Peyer's patch (tissue), 4 donors: ENCODE results near the gene ZBTB38. TPM values are rescaled to one million over a fixed set of nuclear protein-coding genes. Genes with fewer than 3 reads are reported as not detected.

Source experiments
- DNase-seq, 3 donors: peaks; one replicate each; pipeline ENCODE4 v3.0.0-alpha.2; 2017 to 2019
- H3K27ac ChIP-seq, 4 donors: fragments of 200-600 bp; sonication (generic); one replicate each; pipeline ENCODE4 v1.5.1; 2016 to 2019
- H3K27me3 ChIP-seq, 2 donors: fragments of 200-600 bp; sonication (generic); one replicate each; pipeline ENCODE4 v1.5.1; 2019
- H3K36me3 ChIP-seq, 3 donors: fragments of 200-600 bp; sonication (generic); one replicate each; pipeline ENCODE4 v1.5.1; 2016 to 2019
- H3K4me1 ChIP-seq, 4 donors: fragments of 200-600 bp; sonication (generic); one replicate each; pipeline ENCODE4 v1.5.1; 2016 to 2019
- H3K4me3 ChIP-seq, 4 donors: fragments of 200-600 bp; sonication (generic); 1 replicate in 3 of 4; 2 replicates in 1 of 4; pipeline ENCODE4 v1.5.1; 2016 to 2019; ENCODE audit warnings: mild to moderate bottlenecking in 1 of 4
- H3K9me3 ChIP-seq, 4 donors: fragments of 200-600 bp; sonication (generic); one replicate each; pipeline ENCODE4 v1.5.1; 2016 to 2019; ENCODE audit warnings: mild to moderate bottlenecking in 1 of 4
- CTCF ChIP-seq, 6 experiments: fragments of 450-650 bp in 4 of 6; fragments of 200-600 bp in 2 of 6; sonication (generic) in 1 of 6; IDR thresholded peaks; one replicate each; pipeline ENCODE4 v1.5.1; 2017 to 2019; ENCODE audit warnings: antibody characterized with exemption in 6 of 6, mild to moderate bottlenecking in 3 of 6, moderate library complexity in 1 of 6
- POLR2A ChIP-seq, 2 donors: fragments of 450-650 bp; IDR thresholded peaks; one replicate each; pipeline ENCODE4 v1.5.1; 2017; ENCODE audit warnings: antibody characterized with exemption in 2 of 2, mild to moderate bottlenecking in 2 of 2, moderate library complexity in 2 of 2
- total RNA-seq, 4 donors: library from RNA; depleted of rRNA; stranded (reverse); fragments of >200 nt; gene quantifications; one replicate each; pipeline ENCODE4 v1.1.0, GENCODE V29; 2016

Gene ZBTB38
- total RNA-seq, 4 donors from 2014 or later = 168 to 254 (median 184) TPM

- H3K9me3 ChIP-seq = no peaks in the 10 kb centered on the region
- peaks cover 0 to 20% (median 7%) of the 10 kb centered on the region in 4 donors for H3K4me1 ChIP-seq
- TF ChIP-seq POLR2A (IDR thresholded peaks at IDR 0.05) (no peak), CTCF (IDR thresholded peaks at IDR 0.05) (no peak)
- H3K36me3 ChIP-seq = no peaks in the 10 kb centered on the region
- DNase-seq = no peak
- H3K27me3 ChIP-seq = no peaks in the 10 kb centered on the region
- H3K27ac ChIP-seq = no peak overlapping the region
- H3K4me3 ChIP-seq = no peak overlapping the region
These were observed 3.6 kb downstream of the ZBTB38 start for GRCh38 chr3:141371882-141372281.

GRCh38 chr3:141372656-141373055 is 4.4 kb downstream of the ZBTB38 start:
- Histone ChIP-seq H3K9me3 (no peaks in the 10 kb centered on the region), H3K36me3 (no peaks in the 10 kb centered on the region), H3K27me3 (no peaks in the 10 kb centered on the region), H3K4me3 (no peak overlapping the region), H3K27ac (no peak overlapping the region), H3K4me1 (peaks cover 0 to 16% (median 7%) of the 10 kb centered on the region in 4 donors)
- DNase-seq = no peak
- no peak for TF ChIP-seq POLR2A (IDR thresholded peaks at IDR 0.05)
- no peak for TF ChIP-seq CTCF (IDR thresholded peaks at IDR 0.05)

- Histone ChIP-seq H3K27ac (no peak overlapping the region), H3K36me3 (no peaks in the 10 kb centered on the region), H3K27me3 (no peaks in the 10 kb centered on the region)
These were observed 4.9 kb downstream of the ZBTB38 start for GRCh38 chr3:141373232-141373631.

GRCh38 chr3:141373768-141374526 is 5.6 kb downstream of the ZBTB38 start:
- Histone ChIP-seq H3K27ac (no peak overlapping the region), H3K9me3 (no peaks in the 10 kb centered on the region), H3K4me3 (no peak overlapping the region), H3K36me3 (no peaks in the 10 kb centered on the region), H3K27me3 (no peaks in the 10 kb centered on the region), H3K4me1 (peaks cover 0 to 9% (median 4%) of the 10 kb centered on the region in 4 donors)
- no peak for DNase-seq
- TF ChIP-seq CTCF (IDR thresholded peaks at IDR 0.05) (no peak), POLR2A (IDR thresholded peaks at IDR 0.05) (no peak)

More at GRCh38 chr3:141373232-141373631, 4.9 kb downstream of the ZBTB38 start:
- peaks cover 0 to 11% (median 4%) of the 10 kb centered on the region in 4 donors for H3K4me1 ChIP-seq
- no peak overlapping the region for H3K4me3 ChIP-seq
- no peak for DNase-seq
- H3K9me3 ChIP-seq = no peaks in the 10 kb centered on the region
- TF ChIP-seq CTCF (IDR thresholded peaks at IDR 0.05) (no peak), POLR2A (IDR thresholded peaks at IDR 0.05) (no peak)

- H3K27ac ChIP-seq = peak overlapping the region in 2 of 4 donors; percentile 31 to 57
- no peaks in the 10 kb centered on the region for H3K9me3 ChIP-seq
- no peak overlapping the region for H3K4me3 ChIP-seq
- H3K36me3 ChIP-seq = no peaks in the 10 kb centered on the region
- no peak for DNase-seq
- peaks cover 0 to 15% (median 4%) of the 10 kb centered on the region in 4 donors for H3K4me1 ChIP-seq
- TF ChIP-seq CTCF (IDR thresholded peaks at IDR 0.05) = no peak
- no peak for TF ChIP-seq POLR2A (IDR thresholded peaks at IDR 0.05)
- H3K27me3 ChIP-seq = no peaks in the 10 kb centered on the region
These were observed 7.3 kb downstream of the ZBTB38 start for GRCh38 chr3:141375381-141376301.
